OCI-LY1 (cell line): ENCODE measurements around the gene MAGI1.

Experiments
- EZH2 ChIP-seq: fragments of 200-600 bp; sonication (generic), shearing (Covaris generic); IDR thresholded peaks from 2 replicates; pipeline ENCODE4 v1.8.0; 2017; ENCODE audit warnings: borderline replicate concordance, mixed run types, mild to moderate bottlenecking, antibody characterized with exemption, low read length, moderate library complexity, mixed read lengths
- TF ChIP-seq, protein P1 (sequence below): fragments of 200-600 bp; sonication (generic), shearing (Covaris generic); IDR thresholded peaks from 2 replicates; pipeline ENCODE4 v1.5.1; 2017; ENCODE audit warnings: mild to moderate bottlenecking, antibody characterized with exemption, low read length, moderate library complexity, mixed read lengths

DNA sequence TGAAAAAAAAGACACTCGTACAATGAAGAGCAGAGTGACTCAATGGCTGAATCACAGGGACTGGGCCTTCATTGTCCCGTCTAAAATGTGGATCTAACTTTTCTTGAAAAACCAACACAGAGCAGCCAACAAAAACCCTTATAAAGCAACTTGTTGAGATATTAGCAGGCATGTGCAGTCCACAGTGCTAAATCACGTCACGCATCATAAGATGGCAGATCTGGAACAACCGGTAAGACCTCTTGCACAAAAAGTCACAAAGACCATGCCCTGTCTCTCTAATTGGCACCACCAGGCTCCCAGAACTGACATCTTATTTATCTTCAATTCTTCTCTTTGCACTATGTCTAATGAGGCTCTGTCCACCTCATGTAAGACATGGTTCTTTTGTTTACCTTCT is 177.0 kb downstream of the MAGI1 start:
- no peak for TF ChIP-seq EZH2
- TF ChIP-seq, protein P1, sequence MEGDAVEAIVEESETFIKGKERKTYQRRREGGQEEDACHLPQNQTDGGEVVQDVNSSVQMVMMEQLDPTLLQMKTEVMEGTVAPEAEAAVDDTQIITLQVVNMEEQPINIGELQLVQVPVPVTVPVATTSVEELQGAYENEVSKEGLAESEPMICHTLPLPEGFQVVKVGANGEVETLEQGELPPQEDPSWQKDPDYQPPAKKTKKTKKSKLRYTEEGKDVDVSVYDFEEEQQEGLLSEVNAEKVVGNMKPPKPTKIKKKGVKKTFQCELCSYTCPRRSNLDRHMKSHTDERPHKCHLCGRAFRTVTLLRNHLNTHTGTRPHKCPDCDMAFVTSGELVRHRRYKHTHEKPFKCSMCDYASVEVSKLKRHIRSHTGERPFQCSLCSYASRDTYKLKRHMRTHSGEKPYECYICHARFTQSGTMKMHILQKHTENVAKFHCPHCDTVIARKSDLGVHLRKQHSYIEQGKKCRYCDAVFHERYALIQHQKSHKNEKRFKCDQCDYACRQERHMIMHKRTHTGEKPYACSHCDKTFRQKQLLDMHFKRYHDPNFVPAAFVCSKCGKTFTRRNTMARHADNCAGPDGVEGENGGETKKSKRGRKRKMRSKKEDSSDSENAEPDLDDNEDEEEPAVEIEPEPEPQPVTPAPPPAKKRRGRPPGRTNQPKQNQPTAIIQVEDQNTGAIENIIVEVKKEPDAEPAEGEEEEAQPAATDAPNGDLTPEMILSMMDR: no peak
